ENCODE data around the gene TMEM81.

Gene TMEM81, protein sequence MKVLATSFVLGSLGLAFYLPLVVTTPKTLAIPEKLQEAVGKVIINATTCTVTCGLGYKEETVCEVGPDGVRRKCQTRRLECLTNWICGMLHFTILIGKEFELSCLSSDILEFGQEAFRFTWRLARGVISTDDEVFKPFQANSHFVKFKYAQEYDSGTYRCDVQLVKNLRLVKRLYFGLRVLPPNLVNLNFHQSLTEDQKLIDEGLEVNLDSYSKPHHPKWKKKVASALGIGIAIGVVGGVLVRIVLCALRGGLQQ

DNA sequence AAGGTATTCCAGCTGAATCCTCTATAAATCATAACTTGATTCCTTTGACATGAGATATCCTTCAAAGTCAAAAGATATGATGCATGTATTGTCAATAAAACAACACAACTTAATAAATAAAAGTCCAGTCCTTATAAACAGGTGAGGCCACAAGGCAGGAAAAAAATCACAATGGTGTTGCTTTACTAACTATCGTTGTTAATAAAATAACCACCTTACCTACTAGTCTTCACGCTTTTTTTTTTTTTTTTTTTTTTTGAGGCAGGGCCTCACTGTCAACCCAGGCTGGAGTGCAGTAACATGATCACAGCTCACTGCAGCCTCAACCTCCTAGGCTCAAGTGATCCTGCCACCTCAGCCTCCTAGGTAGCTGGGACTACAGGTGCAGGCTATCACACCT is at the start of gene TMEM81:
Gene TMEM81, minus strand, starts transcription at position 101 of the 400 bp plus-strand sequence. CDS start 140 bp downstream, outside the sequence.
- no peak for DNase-seq (ENCODE audit: low read depth, low spot score)
- Histone ChIP-seq H3K4me3 (ENCODE audit: insufficient read length, low read depth) (no peak within 1 kb of the TSS), H3K9me3 (ENCODE audit: insufficient read depth, low read length) (no peaks in the 10 kb centered on the region), H3K9ac (ENCODE audit: insufficient read length, low read depth) (no peak within 1 kb of the TSS), H3K4me1 (ENCODE audit: insufficient read depth, insufficient read length) (no peaks in the 10 kb centered on the region), H3K36me3 (ENCODE audit: insufficient read depth, insufficient read length, low read length) (peaks cover 48% of the 10 kb centered on the region), H3K27me3 (ENCODE audit: insufficient read depth, insufficient read length) (no peaks in the 10 kb centered on the region)
- no peak for TF ChIP-seq SUZ12 (IDR thresholded peaks at IDR 0.05; ENCODE audit: extremely low read depth, insufficient read depth, insufficient read length)

DNA sequence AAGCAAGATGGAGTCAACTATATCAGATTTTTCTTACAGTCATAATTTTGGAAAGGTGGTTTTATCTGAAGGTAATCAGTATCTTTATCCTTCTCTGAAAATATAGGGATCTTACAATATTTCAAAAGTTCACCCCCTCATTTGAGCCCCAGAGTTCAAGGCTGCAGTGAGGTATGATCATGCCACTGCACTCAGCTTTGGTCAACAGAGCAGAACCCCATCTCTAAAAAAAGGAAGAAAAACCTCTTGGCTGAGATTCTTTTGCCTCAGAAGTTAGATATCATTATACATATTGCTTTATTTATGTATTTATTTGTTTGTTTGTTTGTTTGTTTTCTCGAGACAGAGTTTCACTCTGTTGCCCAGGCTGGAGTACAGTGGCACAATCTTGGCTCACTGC is 49.0 kb upstream of the TMEM81 start:
- Histone ChIP-seq H3K9me3 (ENCODE audit: insufficient read depth, low read length) (no peaks in the 10 kb centered on the region; the same call in 1 of the 2 replicates), H3K4me1 (ENCODE audit: insufficient read depth, insufficient read length) (no peaks in the 10 kb centered on the region), H3K27me3 (ENCODE audit: insufficient read depth, insufficient read length) (no peaks in the 10 kb centered on the region), H3K4me3 (ENCODE audit: insufficient read length, low read depth) (no peak overlapping the region), H3K36me3 (ENCODE audit: insufficient read depth, insufficient read length, low read length) (no peaks in the 10 kb centered on the region), H3K9ac (ENCODE audit: insufficient read length, low read depth) (no peak overlapping the region)
- TF ChIP-seq ZNF274 (IDR thresholded peaks at IDR 0.05; ENCODE audit: low read depth, low read length): no peak
- no peak for TF ChIP-seq YY1 (IDR thresholded peaks at IDR 0.05; ENCODE audit: insufficient read depth, insufficient read length)
- TF ChIP-seq SUZ12 (IDR thresholded peaks at IDR 0.05; ENCODE audit: extremely low read depth, insufficient read depth, insufficient read length): no peak
- no peak for DNase-seq (ENCODE audit: low read depth, low spot score)

DNA sequence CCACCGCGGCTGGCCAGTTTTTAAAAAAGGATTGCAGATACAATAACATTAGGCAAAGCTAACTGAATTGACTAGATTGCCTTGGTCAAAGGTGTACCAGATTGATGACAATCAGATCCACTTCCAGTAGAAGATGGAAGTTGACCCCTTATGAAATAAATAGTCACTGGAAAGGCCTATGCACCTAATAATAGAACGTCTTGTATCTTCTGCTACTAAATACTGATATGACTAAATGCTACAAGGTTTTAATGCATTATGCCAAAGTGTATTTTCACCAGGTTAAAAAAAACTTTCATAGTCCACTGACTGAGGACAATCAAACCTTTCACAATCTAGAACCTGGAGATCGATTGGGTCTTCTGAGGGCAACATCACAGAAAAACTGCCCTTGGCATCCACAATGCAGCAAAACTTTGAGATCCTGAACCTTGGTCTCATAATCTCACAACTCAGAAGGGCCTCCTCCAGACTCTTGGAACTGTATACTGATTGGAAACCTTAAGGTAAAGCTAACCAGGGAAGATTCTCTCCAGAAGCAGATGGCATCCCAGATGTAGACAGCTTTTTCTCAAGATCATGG is 45.3 kb upstream of the TMEM81 start:
- no peaks in the 10 kb centered on the region for H3K9me3 ChIP-seq (ENCODE audit: insufficient read depth, low read length)
- no peak overlapping the region for H3K4me3 ChIP-seq (ENCODE audit: insufficient read length, low read depth)
- no peaks in the 10 kb centered on the region for H3K4me1 ChIP-seq (ENCODE audit: insufficient read depth, insufficient read length)
- H3K36me3 ChIP-seq (ENCODE audit: insufficient read depth, insufficient read length, low read length): no peaks in the 10 kb centered on the region
- no peaks in the 10 kb centered on the region for H3K27me3 ChIP-seq (ENCODE audit: insufficient read depth, insufficient read length)
- TF ChIP-seq ZNF274 (IDR thresholded peaks at IDR 0.05; ENCODE audit: low read depth, low read length) (no peak), SUZ12 (IDR thresholded peaks at IDR 0.05; ENCODE audit: extremely low read depth, insufficient read depth, insufficient read length) (no peak), YY1 (IDR thresholded peaks at IDR 0.05; ENCODE audit: insufficient read depth, insufficient read length) (no peak)
- DNase-seq (ENCODE audit: low read depth, low spot score): no peak
- H3K9ac ChIP-seq (ENCODE audit: insufficient read length, low read depth): no peak overlapping the region

DNA sequence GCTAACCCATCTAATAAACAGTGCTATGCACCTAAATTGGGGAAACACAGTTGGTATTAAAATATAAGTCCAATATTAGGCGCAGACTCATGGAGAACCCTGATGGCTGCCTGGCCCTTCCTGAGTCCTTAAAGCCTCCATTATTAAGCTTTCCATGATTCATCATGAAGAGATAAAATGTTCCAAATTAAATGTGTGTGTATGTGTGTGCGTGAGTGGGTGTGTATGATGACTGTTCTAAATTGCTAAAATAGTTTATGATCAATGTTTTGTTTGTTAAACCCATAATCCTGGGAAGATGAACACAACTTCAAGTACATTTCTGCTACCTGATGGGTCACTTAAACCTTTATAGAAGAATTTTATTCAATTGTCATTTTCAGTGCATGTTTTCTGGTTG is 43.8 kb upstream of the TMEM81 start:
- DNase-seq (ENCODE audit: low read depth, low spot score): no peak
- no peak overlapping the region for H3K9ac ChIP-seq (ENCODE audit: insufficient read length, low read depth)
- H3K36me3 ChIP-seq (ENCODE audit: insufficient read depth, insufficient read length, low read length): no peaks in the 10 kb centered on the region
- TF ChIP-seq ZNF274 (IDR thresholded peaks at IDR 0.05; ENCODE audit: low read depth, low read length): no peak
- no peak for TF ChIP-seq SUZ12 (IDR thresholded peaks at IDR 0.05; ENCODE audit: extremely low read depth, insufficient read depth, insufficient read length)
- no peak for TF ChIP-seq YY1 (IDR thresholded peaks at IDR 0.05; ENCODE audit: insufficient read depth, insufficient read length)
- H3K4me3 ChIP-seq (ENCODE audit: insufficient read length, low read depth): no peak overlapping the region
- H3K9me3 ChIP-seq (ENCODE audit: insufficient read depth, low read length): no peaks in the 10 kb centered on the region
- H3K4me1 ChIP-seq (ENCODE audit: insufficient read depth, insufficient read length): no peaks in the 10 kb centered on the region
- no peaks in the 10 kb centered on the region for H3K27me3 ChIP-seq (ENCODE audit: insufficient read depth, insufficient read length)

DNA sequence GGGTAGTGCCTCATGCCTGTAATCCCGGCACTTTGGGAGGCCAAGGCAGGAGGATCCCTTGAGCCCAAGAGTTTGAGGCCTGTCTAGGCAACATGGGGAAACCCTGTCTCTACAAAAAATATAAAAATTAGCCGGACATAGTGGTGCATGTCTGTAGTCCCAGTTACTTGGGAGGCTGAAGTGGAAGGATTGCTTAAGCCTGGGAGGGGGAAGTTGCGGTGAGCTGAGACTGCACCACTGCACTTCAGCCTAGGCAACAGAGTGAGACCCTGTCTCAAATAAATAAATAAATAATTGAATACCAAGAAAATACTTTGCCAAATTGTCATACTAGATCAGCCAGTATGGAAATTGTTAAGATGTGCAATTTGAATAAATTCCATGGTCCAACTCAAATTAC is 43.4 kb upstream of the TMEM81 start:
- TF ChIP-seq ZNF274 (IDR thresholded peaks at IDR 0.05; ENCODE audit: low read depth, low read length) (no peak), YY1 (IDR thresholded peaks at IDR 0.05; ENCODE audit: insufficient read depth, insufficient read length) (no peak), SUZ12 (IDR thresholded peaks at IDR 0.05; ENCODE audit: extremely low read depth, insufficient read depth, insufficient read length) (no peak)
- Histone ChIP-seq H3K9me3 (ENCODE audit: insufficient read depth, low read length) (no peaks in the 10 kb centered on the region), H3K9ac (ENCODE audit: insufficient read length, low read depth) (no peak overlapping the region), H3K36me3 (ENCODE audit: insufficient read depth, insufficient read length, low read length) (no peaks in the 10 kb centered on the region), H3K27me3 (ENCODE audit: insufficient read depth, insufficient read length) (no peaks in the 10 kb centered on the region), H3K4me1 (ENCODE audit: insufficient read depth, insufficient read length) (no peaks in the 10 kb centered on the region), H3K4me3 (ENCODE audit: insufficient read length, low read depth) (no peak overlapping the region)
- DNase-seq (ENCODE audit: low read depth, low spot score): no peak

DNA sequence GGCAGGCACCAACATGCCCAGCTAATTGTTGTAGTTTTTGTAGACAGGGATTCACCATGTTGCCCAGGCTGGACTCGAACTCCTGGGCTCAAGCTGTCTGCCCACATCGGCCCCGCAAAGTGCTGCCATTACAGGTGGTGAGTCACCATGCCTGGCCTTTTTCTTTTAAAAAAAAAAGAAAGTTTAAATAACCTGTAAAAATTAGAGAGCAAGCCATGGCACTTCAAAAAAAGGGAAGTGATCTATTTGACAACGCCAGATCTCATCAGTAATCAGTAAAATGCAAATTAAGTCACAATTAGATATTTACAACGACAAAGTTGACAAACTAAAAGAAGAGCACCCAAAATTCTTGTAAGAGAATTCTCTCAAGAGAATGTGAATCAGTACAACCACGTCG is 40.5 kb upstream of the TMEM81 start:
- Histone ChIP-seq H3K4me1 (ENCODE audit: insufficient read depth, insufficient read length) (no peaks in the 10 kb centered on the region), H3K36me3 (ENCODE audit: insufficient read depth, insufficient read length, low read length) (peaks cover 10% of the 10 kb centered on the region), H3K27me3 (ENCODE audit: insufficient read depth, insufficient read length) (no peaks in the 10 kb centered on the region), H3K9ac (ENCODE audit: insufficient read length, low read depth) (no peak overlapping the region), H3K9me3 (ENCODE audit: insufficient read depth, low read length) (no peaks in the 10 kb centered on the region), H3K4me3 (ENCODE audit: insufficient read length, low read depth) (no peak overlapping the region)
- TF ChIP-seq SUZ12 (IDR thresholded peaks at IDR 0.05; ENCODE audit: extremely low read depth, insufficient read depth, insufficient read length) (no peak), YY1 (IDR thresholded peaks at IDR 0.05; ENCODE audit: insufficient read depth, insufficient read length) (no peak), ZNF274 (IDR thresholded peaks at IDR 0.05; ENCODE audit: low read depth, low read length) (no peak)
- DNase-seq (ENCODE audit: low read depth, low spot score): no peak

DNA sequence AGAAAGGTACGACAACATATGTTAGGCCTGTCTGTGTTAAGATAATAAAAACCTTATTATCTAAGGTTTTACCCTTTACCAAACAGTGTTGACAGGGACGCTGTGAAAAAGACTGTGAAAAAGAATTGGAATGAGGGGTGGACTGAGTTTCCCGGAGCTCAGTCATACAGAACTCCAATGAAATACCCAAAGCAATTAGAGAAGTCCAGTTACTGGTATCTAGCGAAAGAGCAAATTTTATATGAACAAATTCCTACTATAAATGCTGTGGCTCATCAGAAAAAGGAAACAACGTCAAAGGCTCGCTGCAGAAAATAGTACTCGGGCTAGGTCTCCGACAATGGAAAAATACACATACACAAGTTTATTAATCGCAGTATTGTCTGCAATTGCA is 38.2 kb upstream of the TMEM81 start:
- TF ChIP-seq YY1 (IDR thresholded peaks at IDR 0.05; ENCODE audit: insufficient read depth, insufficient read length) (no peak), ZNF274 (IDR thresholded peaks at IDR 0.05; ENCODE audit: low read depth, low read length) (no peak), SUZ12 (IDR thresholded peaks at IDR 0.05; ENCODE audit: extremely low read depth, insufficient read depth, insufficient read length) (no peak)
- peaks cover 32% of the 10 kb centered on the region for H3K36me3 ChIP-seq (ENCODE audit: insufficient read depth, insufficient read length, low read length)
- H3K27me3 ChIP-seq (ENCODE audit: insufficient read depth, insufficient read length): no peaks in the 10 kb centered on the region
- DNase-seq (ENCODE audit: low read depth, low spot score): no peak
- H3K4me3 ChIP-seq (ENCODE audit: insufficient read length, low read depth): peak overlapping the region; percentile 94
- no peaks in the 10 kb centered on the region for H3K9me3 ChIP-seq (ENCODE audit: insufficient read depth, low read length)
- no peaks in the 10 kb centered on the region for H3K4me1 ChIP-seq (ENCODE audit: insufficient read depth, insufficient read length)
- H3K9ac ChIP-seq (ENCODE audit: insufficient read length, low read depth): peak overlapping the region; percentile 71
